H1 (cell line): Measurements from ENCODE around the gene PLK5. TPM values are rescaled to one million over a fixed set of nuclear protein-coding genes. Genes with fewer than 3 reads are reported as not detected.
"Not testable (repeated sequence)": the region's sequence is repeated elsewhere in the genome, so short reads cannot be mapped to it uniquely, and the experiment has no call there.

ENCODE experiments used
- CTCF ChIA-PET: fragments of 300-600 bp; sonication (Branson Sonifier 250); formaldehyde crosslinking; loops from one replicate; lab custom pipeline; 2021; ENCODE audit not compliant: partially characterized antibody; lab: Charles Lee
- POLR2A ChIA-PET: fragments of 300-600 bp; sonication (Branson Sonifier 250); formaldehyde crosslinking; loops from one replicate; lab custom pipeline; 2021; ENCODE audit warnings: inconsistent platforms; ENCODE audit not compliant: partially characterized antibody; lab: Charles Lee
- DNase-seq, 2 experiments: peaks; one replicate each; pipeline versions ENCODE4 v3.0.0 to v3.0.0-alpha.2; 2010 to 2022; ENCODE audit warnings: low spot score in 2 of 2, low read depth in 1 of 2, mixed read lengths in 1 of 2
- FAIRE-seq: peaks from 2 replicates; lab custom pipeline; 2011; peaks lifted over from hg19 to GRCh38; lab: Jason Lieb, UNC
- H2AFZ ChIP-seq: 2 replicates; pipeline ENCODE4 v1.8.1; 2012; ENCODE audit warnings: low read length, inconsistent platforms
- H2AK5ac ChIP-seq: 2 replicates; pipeline ENCODE4 v1.6.1; 2013; ENCODE audit warnings: low read depth, low read length
- H2BK120ac ChIP-seq: replicated peaks from 2 replicates; pipeline ENCODE3; 2013; ENCODE audit warnings: low read depth, low read length, inconsistent platforms
- H2BK12ac ChIP-seq: 2 replicates; pipeline ENCODE4 v1.6.1; 2013; ENCODE audit warnings: low read depth, low read length
- H2BK15ac ChIP-seq: 2 replicates; pipeline ENCODE4 v1.6.1; 2013; ENCODE audit warnings: low read length
- H2BK20ac ChIP-seq: 2 replicates; pipeline ENCODE4 v1.6.1; 2013; ENCODE audit warnings: low read length
- H2BK5ac ChIP-seq: 2 replicates; pipeline ENCODE4 v1.6.1; 2013; ENCODE audit warnings: low read depth, low read length
- H3K14ac ChIP-seq: 2 replicates; pipeline ENCODE4 v1.6.1; 2013; ENCODE audit warnings: inconsistent platforms; ENCODE audit not compliant: insufficient read length
- H3K18ac ChIP-seq: 2 replicates; pipeline ENCODE4 v1.6.1; 2013; ENCODE audit warnings: low read length; ENCODE audit errors: extremely low read depth
- H3K23ac ChIP-seq: 2 replicates; pipeline ENCODE4 v1.6.1; 2013; ENCODE audit warnings: inconsistent platforms; ENCODE audit not compliant: insufficient read length
- H3K23me2 ChIP-seq: 2 replicates; pipeline ENCODE4 v1.6.1; 2013; ENCODE audit warnings: low read depth, low read length
- H3K27ac ChIP-seq: 2 replicates; pipeline ENCODE4 v1.6.1; 2011; ENCODE audit warnings: low read depth, low read length, inconsistent platforms
- H3K27me3 ChIP-seq, 4 experiments: replicated peaks in 1 of 4; 1 replicate in 1 of 4; 2 replicates in 3 of 4; pipeline versions ENCODE4 v1.6.1 to v1.8.1; 2011 to 2013; ENCODE audit warnings: low read length in 3 of 4, mild to moderate bottlenecking in 3 of 4, inconsistent platforms in 2 of 4, mixed read lengths in 2 of 4, moderate library complexity in 1 of 4; ENCODE audit not compliant: control insufficient read depth in 3 of 4, insufficient read depth in 3 of 4; ENCODE audit errors: extremely low read depth in 1 of 4
- H3K36me3 ChIP-seq, 4 experiments: 2 replicates each; pipeline versions ENCODE4 v1.6.1 to v1.8.1; 2011 to 2013; ENCODE audit warnings: mild to moderate bottlenecking in 4 of 4, low read length in 3 of 4, moderate library complexity in 2 of 4, control low read depth in 1 of 4, inconsistent platforms in 1 of 4; ENCODE audit not compliant: insufficient read depth in 4 of 4, control insufficient read depth in 2 of 4
- H3K4ac ChIP-seq: replicated peaks from 2 replicates; pipeline ENCODE3; 2013; ENCODE audit warnings: low read length, low read depth, mixed read lengths, inconsistent platforms; ENCODE audit not compliant: insufficient read length
- H3K4me1 ChIP-seq, 4 experiments: replicated peaks in 1 of 4; 1 replicate in 1 of 4; 2 replicates in 3 of 4; pipeline versions ENCODE4 v1.6.1 to v1.8.1; 2011 to 2013; ENCODE audit warnings: low read length in 3 of 4, inconsistent platforms in 2 of 4, mixed read lengths in 1 of 4; ENCODE audit not compliant: insufficient read depth in 4 of 4, control insufficient read depth in 3 of 4
- H3K4me2 ChIP-seq, 2 experiments: 2 replicates each; pipeline versions ENCODE4 v1.6.1 to v1.8.1; 2011 to 2013; ENCODE audit warnings: low read depth in 2 of 2, low read length in 2 of 2, control low read depth in 1 of 2, inconsistent platforms in 1 of 2, mild to moderate bottlenecking in 1 of 2; ENCODE audit not compliant: insufficient read depth in 1 of 2
- H3K4me3 ChIP-seq, 4 experiments: fragments of 200-600, 300-600 bp in 1 of 4; sonication (generic), shearing (Covaris generic), sonication (Bioruptor Twin) in 1 of 4; 2 replicates each; pipeline versions ENCODE4 v1.5.1 to v1.8.1; 2011 to 2016; ENCODE audit warnings: low read length in 4 of 4, low read depth in 3 of 4, control low read depth in 2 of 4, inconsistent platforms in 2 of 4, mild to moderate bottlenecking in 2 of 4, mixed read lengths in 1 of 4, moderate library complexity in 1 of 4; ENCODE audit not compliant: insufficient read depth in 2 of 4; ENCODE audit errors: extremely low read depth in 1 of 4
- H3K56ac ChIP-seq: replicated peaks from 2 replicates; pipeline ENCODE3; 2013; ENCODE audit warnings: low read depth, mild to moderate bottlenecking, mixed read lengths, low read length, inconsistent platforms; ENCODE audit not compliant: insufficient read length
- H3K79me1 ChIP-seq: 2 replicates; pipeline ENCODE4 v1.6.1; 2013; ENCODE audit warnings: low read depth, low read length, control low read depth
- H3K79me2 ChIP-seq, 2 experiments: 2 replicates each; pipeline versions ENCODE4 v1.6.1 to v1.8.1; 2012 to 2013; ENCODE audit warnings: low read length in 2 of 2, mild to moderate bottlenecking in 2 of 2, inconsistent platforms in 1 of 2; ENCODE audit not compliant: insufficient read depth in 2 of 2, control insufficient read depth in 1 of 2
- H3K9ac ChIP-seq, 4 experiments: replicated peaks in 1 of 4; 1 replicate in 1 of 4; 2 replicates in 3 of 4; pipeline versions ENCODE4 v1.6.1 to v1.8.1; 2011 to 2013; ENCODE audit warnings: low read depth in 3 of 4, low read length in 3 of 4, control low read depth in 2 of 4, mild to moderate bottlenecking in 2 of 4, moderate library complexity in 2 of 4, inconsistent platforms in 1 of 4; ENCODE audit errors: extremely low read depth in 1 of 4
- H3K9me3 ChIP-seq, 2 experiments: 2 replicates each; pipeline versions ENCODE4 v1.6.1 to v1.8.1; 2012 to 2013; ENCODE audit warnings: mild to moderate bottlenecking in 2 of 2, moderate library complexity in 2 of 2, control low read depth in 1 of 2, inconsistent platforms in 1 of 2, low read depth in 1 of 2, low read length in 1 of 2, mixed read lengths in 1 of 2; ENCODE audit not compliant: insufficient read depth in 2 of 2
- H4K20me1 ChIP-seq, 2 experiments: replicated peaks in 1 of 2; 2 replicates each; pipeline versions ENCODE3 to v1.8.1; 2011 to 2013; ENCODE audit warnings: inconsistent platforms in 2 of 2, low read length in 2 of 2, mild to moderate bottlenecking in 1 of 2; ENCODE audit not compliant: insufficient read depth in 2 of 2, control insufficient read depth in 1 of 2
- H4K5ac ChIP-seq: 2 replicates; pipeline ENCODE4 v1.6.1; 2013; ENCODE audit warnings: low read length, low read depth, mixed read lengths, inconsistent platforms; ENCODE audit not compliant: insufficient read length
- H4K8ac ChIP-seq: 2 replicates; pipeline ENCODE4 v1.8.0; 2013; ENCODE audit warnings: mild to moderate bottlenecking, moderate library complexity, low read length, inconsistent platforms; ENCODE audit not compliant: insufficient read depth; ENCODE audit errors: extremely low read depth
- H4K91ac ChIP-seq: replicated peaks from 2 replicates; pipeline ENCODE3; 2013; ENCODE audit warnings: low read length, mixed read lengths, inconsistent platforms; ENCODE audit not compliant: insufficient read length
- WGBS, 2 experiments: shearing (Covaris generic) in 1 of 2; methylation state at CpG; one replicate each; pipeline versions ENCODE4 v1.1.6 to v1.1.7; 2013 to 2015; ENCODE audit warnings: low lambda C conversion rate in 2 of 2, mixed read lengths in 2 of 2, inconsistent platforms in 1 of 2, low coverage in 1 of 2, missing lambda C conversion rate in 1 of 2; ENCODE audit not compliant: insufficient replicate concordance in 2 of 2, insufficient coverage in 1 of 2, insufficient read length in 1 of 2; ENCODE audit errors: extremely low coverage in 1 of 2, missing lambda C conversion rate in 1 of 2; 5-methylcytosine and 5-hydroxymethylcytosine counted together
- polyA plus RNA-seq, 7 experiments: library from polyadenylated mRNA; depleted of rRNA in 3 of 7; stranded (reverse) in 5 of 7; unstranded in 2 of 7; fragments of >200 nt in 5 of 7; fragments of 200-250 nt in 2 of 7; gene quantifications; 1 replicate in 5 of 7; 2 replicates in 1 of 7; 4 replicates in 1 of 7; pipeline versions ENCODE4 v1.2.1 to v1.2.3, GENCODE V29; 2011 to 2013; ENCODE audit warnings: missing spikeins in 2 of 7, mixed read lengths in 2 of 7
- total RNA-seq: library from RNA; stranded (reverse); fragmentation: NEBNext Ultra II Directional; extraction: Animal tissue kit (Norgen Biotek cat#: 25700); gene quantifications from 2 replicates; pipeline ENCODE4 v1.2.1, GENCODE V29; 2021

Gene PLK5
- total and polyA plus RNA-seq, 2 of the 8 experiments (the other 6 are each of a cell fraction or from before 2014, with no cell fraction given): 0.43 to 0.45 TPM

DNA sequence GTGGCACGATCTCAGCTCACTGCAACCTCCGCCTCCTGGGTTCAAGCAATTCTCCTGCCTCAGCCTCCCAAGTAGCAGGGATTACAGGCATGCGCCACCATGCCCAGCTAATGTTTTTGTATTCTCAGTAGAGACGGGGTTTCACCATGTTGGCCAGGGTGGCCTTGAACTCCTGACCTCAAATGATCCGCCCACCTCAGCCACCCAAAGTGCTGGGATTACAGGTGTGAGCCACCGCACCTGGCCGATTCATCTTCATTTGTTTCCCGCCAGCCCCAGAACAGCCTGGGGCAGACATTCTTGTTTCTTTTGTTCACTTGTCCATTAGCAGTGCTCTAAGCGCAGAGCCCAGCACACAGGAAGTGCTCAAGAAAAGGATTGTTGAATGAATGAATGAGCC, 46.8 kb upstream of the PLK5 start:
- H3K36me3 ChIP-seq, H3K4me3 ChIP-seq, H4K91ac ChIP-seq, H4K5ac ChIP-seq, H2BK15ac ChIP-seq, H3K79me2 ChIP-seq, H3K56ac ChIP-seq, H4K8ac ChIP-seq, H2BK12ac ChIP-seq, H3K14ac ChIP-seq, H3K23ac ChIP-seq, H3K79me1 ChIP-seq, DNase-seq, H2BK120ac ChIP-seq, H3K23me2 ChIP-seq, H3K4ac ChIP-seq, H2AFZ ChIP-seq, H3K9ac ChIP-seq, H3K4me2 ChIP-seq, H2BK5ac ChIP-seq, H3K4me1 ChIP-seq, H3K27ac ChIP-seq, H2AK5ac ChIP-seq, H2BK20ac ChIP-seq, H3K9me3 ChIP-seq, FAIRE-seq, H3K18ac ChIP-seq: not testable (repeated sequence)
- Histone ChIP-seq H3K27me3 (peaks cover 2 to 13% (median 11%) of the 10 kb centered on the region in 4 experiments; a peak in 6 of 7 replicates), H4K20me1 (peaks cover 15 to 32% of the 10 kb centered on the region in 2 experiments)
- ChIA-PET CTCF (interaction anchor here (0.7 to 2.2 kb wide), 5 partner anchors 9 to 186 kb away, joined by 3 to 13 read pairs (median 3); no protein-coding TSS in a partner anchor), POLR2A (interaction anchor here (1.2 to 4.5 kb wide), 6 partner anchors 11 to 208 kb away, joined by 3 to 27 read pairs (median 3); partner anchors contain the start of genes CIRBP and REEP6)
- WGBS, 2 experiments: 96% methylated on average over 9 of the region's 9 CpGs; no CpG with 5 or more reads in 1 of the 2 experiments
